Measurements from ENCODE around the gene LRG1. TPM values are rescaled to one million over a fixed set of nuclear protein-coding genes. Genes with fewer than 3 reads are reported as not detected.

Gene LRG1
- total and polyA plus RNA-seq, 12 donors: 0.33 to 52.5 (median 1.6) TPM; not detected in 1

DNA sequence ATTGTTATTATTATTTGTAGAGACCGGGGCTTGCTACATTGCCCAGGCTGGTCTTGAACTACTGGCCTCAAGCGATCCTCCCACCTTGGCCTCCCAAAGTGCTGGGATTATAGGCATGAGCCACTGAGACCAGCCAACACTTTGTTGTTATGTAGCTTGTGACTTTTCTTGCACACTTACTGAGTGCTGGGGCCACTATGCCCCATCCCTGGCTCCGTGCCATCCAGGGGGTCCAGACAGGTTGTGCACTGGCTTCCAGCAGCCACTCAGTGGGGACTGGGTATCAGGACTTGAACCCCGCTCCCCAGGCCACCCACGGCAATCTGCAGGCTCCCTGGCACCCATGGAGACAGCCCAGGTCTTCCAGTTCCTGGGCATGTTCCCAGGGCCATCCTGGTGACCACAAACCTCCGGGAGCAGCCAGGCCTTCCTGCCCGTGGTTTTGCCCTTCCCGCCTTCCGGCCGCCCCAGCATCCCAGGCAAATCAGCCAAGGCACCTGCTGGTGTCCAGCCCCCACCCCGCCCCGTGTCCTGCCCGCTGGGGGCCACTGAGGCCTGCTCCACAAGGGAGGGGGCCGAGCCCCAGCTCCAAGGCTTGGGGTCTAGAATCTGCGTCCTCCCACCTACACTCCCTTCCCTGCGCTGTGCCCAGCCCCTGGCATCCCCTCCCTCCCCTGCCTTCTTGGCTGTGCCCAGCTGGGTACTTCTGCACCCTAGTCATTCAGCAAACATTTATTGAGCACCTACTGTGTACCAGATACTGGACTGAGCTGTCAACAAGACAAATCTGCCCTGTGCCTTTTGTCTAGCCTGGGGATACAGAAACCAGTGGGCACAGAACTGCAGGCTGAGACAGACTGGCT, 43.4 kb upstream of the LRG1 start:
- no peaks in the 10 kb centered on the region for H3K36me3 ChIP-seq (replicated peaks in 1 of 2)
- peak overlapping the region in 2 of 5 donors; percentile 40 to 53 for H3K27ac ChIP-seq
- H3K4me3 ChIP-seq: no peak overlapping the region
- no peaks in the 10 kb centered on the region for H3K27me3 ChIP-seq
- WGBS, 4 donors: 37 to 78% (median 43%) methylated on average over 5 to 16 of the region's 16 CpGs
- intact Hi-C loops (cut with DNase I): no loop called here
- H3K4me1 ChIP-seq (replicated peaks in 1 of 2): peaks cover 13 to 21% of the 10 kb centered on the region in 2 donors
- DNase-seq: peak in 6 of 7 donors; percentile 52 to 67 (median 62)
- TF ChIP-seq POLR2A (IDR thresholded peaks at IDR 0.05): no peak
- no peak for TF ChIP-seq CTCF (IDR thresholded peaks at IDR 0.05)
- H3K9me3 ChIP-seq (replicated peaks in 1 of 3): no peaks in the 10 kb centered on the region

GRCh38 chr19:4581666-4582553, 42.1 kb upstream of the LRG1 start:
- Histone ChIP-seq H3K4me3 (peak overlapping the region in 1 of 4 donors; percentile 67), H3K27me3 (no peaks in the 10 kb centered on the region), H3K9me3 (replicated peaks in 1 of 3) (no peaks in the 10 kb centered on the region), H3K27ac (peak overlapping the region in 1 of 5 donors; percentile 49), H3K4me1 (replicated peaks in 1 of 2) (peaks cover 13 to 21% of the 10 kb centered on the region in 2 donors), H3K36me3 (replicated peaks in 1 of 2) (no peaks in the 10 kb centered on the region)
- peak in 3 of 7 donors; percentile 24 to 48 (median 33) for DNase-seq
- WGBS, 4 donors: 12 to 38% (median 24%) methylated on average over 8 to 57 of the region's 57 CpGs
- TF ChIP-seq CTCF (IDR thresholded peaks at IDR 0.05): no peak
- TF ChIP-seq POLR2A (IDR thresholded peaks at IDR 0.05): no peak
- intact Hi-C loops (cut with DNase I): no loop called here

- intact Hi-C loops (cut with DNase I): no loop called here
- Histone ChIP-seq H3K27ac (peak overlapping the region in 1 of 5 donors; percentile 49), H3K9me3 (replicated peaks in 1 of 3) (no peaks in the 10 kb centered on the region), H3K4me3 (peak overlapping the region in 2 of 4 donors; percentile 28 to 67), H3K4me1 (replicated peaks in 1 of 2) (peaks cover 13 to 21% of the 10 kb centered on the region in 2 donors), H3K27me3 (no peaks in the 10 kb centered on the region), H3K36me3 (replicated peaks in 1 of 2) (no peaks in the 10 kb centered on the region)
- TF ChIP-seq POLR2A (IDR thresholded peaks at IDR 0.05) (no peak), CTCF (IDR thresholded peaks at IDR 0.05) (no peak)
- no peak for DNase-seq
- WGBS, 4 donors: 0 to 2% (median 1%) methylated on average over 7 to 60 of the region's 62 CpGs
Measured at GRCh38 chr19:4580961-4581665, 41.3 kb upstream of the LRG1 start.

Measured in adrenal gland (tissue), 12 donors.